Kasumi-1 (cell line): ENCODE results near the gene MGARP.
"Not testable (repeated sequence)": the region's sequence is repeated elsewhere in the genome, so short reads cannot be mapped to it uniquely, and the experiment has no call there.

Experiments
- DNase-seq, 2 experiments: peaks; one replicate each; lab custom pipeline; 2025; lab: John Stamatoyannopoulos, UW

MGARP gene

DNA sequence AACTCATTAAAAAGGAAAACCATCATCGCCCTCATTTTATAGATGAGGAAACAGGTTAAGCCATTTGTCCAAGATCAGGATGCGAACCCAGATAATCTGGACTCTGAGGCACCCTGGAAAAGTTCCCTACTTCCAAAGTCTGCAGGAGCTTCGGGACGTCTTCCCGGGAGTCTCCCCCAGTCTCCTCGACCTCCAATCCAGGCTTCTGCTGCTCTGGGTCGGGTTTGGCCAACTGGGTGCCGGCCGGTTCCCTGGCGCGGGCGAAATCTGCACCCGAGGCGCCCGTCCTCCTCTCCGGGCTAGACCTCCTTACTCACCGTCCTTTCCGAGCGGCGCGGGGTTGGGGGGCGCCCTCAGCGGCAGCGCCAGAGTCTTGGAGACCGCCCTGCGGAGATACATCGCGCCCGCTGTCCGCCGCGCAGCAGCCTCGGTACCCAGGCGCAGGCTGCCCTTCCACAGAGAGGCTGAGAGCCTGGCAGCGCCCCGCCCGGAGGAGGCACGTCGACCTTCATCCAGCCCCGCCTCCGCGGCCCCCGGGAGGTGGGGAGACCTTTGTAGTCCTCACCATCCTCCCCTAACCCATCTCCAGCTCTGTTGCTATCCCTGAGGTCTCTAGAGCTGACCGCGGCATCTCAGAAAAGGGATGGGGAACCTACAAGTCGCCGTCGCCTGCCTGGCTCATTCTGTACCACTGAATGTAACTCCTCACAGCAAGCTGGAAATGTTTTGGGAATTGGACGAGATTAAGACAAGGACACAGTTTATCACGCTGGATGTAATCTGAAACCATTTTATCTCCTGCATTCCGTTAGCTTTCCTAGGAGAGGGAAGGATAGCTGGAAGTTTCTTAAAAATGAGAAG, at the start of gene MGARP:
MGARP (minus strand) TSS at position 466 of the 861 bp plus-strand sequence; CDS start at position 399, 67 bp downstream.
- no peak for DNase-seq

DNA sequence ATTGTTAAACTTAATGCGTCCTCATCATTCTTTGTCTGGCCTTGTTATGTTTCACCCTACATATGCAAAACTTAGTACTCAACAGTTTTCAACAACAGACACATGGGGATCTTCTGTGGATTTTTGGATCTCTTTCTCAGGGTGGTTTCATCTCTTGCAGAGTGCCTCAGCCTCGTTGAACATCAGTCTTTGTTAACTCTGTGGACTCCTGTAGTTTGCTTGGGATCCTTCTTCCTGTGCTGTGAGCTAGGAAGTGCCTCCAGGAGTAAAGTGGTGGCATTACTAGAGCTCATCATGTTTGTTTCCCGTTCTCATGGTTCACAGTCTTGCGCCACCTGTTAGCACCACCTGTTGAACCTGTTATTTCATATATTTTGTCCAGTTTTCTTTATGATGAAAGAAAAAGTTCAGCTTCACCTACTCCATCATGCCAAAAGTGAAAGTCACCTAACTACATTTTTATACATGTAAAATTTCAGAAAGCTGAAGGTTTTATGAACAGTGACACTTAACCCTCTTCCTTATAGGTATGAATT, 49.7 kb upstream of the MGARP start:
- DNase-seq, result no peak

DNA sequence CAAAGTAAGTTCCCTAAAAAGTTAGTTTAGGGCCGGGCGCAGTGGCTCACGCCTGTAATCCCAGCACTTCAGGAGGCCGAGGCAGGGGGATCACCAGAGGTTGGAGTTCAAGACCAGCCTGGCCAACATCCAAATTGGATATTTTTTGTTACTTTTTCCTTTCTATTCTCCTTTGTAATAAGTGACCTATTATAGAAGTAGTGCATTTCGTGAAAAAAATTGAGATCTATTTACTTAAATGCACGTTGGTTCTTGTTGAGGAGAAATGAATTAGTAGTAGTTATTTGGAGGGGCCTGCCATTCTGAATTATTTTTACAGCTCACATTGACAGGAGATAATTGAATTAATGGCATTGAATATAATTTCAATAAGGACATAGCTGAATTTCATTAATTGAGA, 44.6 kb upstream of the MGARP start:
- no peak for DNase-seq

DNA sequence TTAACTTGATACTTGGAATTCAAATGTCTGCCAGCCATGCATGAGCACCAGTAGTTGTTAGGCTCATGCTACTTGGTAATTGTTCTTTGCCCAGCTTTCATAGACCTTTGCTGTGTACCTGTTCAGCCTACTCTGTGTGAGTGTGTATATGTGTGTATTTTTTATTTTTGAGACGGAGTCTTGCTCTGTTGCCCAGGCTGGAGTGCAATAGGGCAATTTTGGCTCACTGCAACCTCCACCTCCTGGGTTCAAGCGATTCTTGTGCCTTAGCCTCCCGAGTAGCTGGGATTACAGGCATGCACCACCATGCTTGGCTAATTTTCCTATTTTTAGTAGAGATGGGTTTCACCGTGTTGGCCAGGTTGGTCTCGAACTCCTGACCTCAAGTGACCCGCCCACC, 42.5 kb upstream of the MGARP start:
- DNase-seq, result not testable (repeated sequence)

- DNase-seq, result not testable (repeated sequence)
These were observed 42.0 kb upstream of the MGARP start for GRCh38 chr4:139322070-139322469.

GRCh38 chr4:139319571-139319970, 39.5 kb upstream of the MGARP start:
- no peak for DNase-seq

- DNase-seq, result no peak
These were observed 37.6 kb upstream of the MGARP start for GRCh38 chr4:139317635-139318034.

DNA sequence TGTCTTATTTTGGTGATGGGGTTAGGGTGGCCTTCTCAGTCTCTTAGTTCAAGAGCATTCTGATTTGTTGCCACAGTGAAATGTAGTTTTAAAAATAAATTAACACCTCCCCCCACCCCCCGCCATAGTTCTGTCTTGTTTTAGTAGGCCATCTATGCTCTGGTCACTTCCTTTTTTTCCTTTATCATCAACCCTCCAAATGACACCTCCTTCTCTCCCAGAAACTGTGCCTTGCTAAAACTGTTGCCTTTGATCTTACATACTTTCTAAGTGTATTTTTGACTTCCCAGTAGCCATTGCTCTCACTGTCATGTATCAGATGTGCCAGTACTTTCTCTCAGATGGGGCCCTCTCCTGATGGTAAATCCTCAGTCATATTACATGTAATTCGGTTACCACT, 36.7 kb upstream of the MGARP start:
- no peak for DNase-seq

GRCh38 chr4:139315221-139315675, 35.2 kb upstream of the MGARP start:
- no peak for DNase-seq

- DNase-seq, result no peak
These were observed 34.2 kb upstream of the MGARP start for GRCh38 chr4:139314047-139314800.

GRCh38 chr4:139313414-139313813, 33.4 kb upstream of the MGARP start:
- DNase-seq, result not testable (repeated sequence)

DNA sequence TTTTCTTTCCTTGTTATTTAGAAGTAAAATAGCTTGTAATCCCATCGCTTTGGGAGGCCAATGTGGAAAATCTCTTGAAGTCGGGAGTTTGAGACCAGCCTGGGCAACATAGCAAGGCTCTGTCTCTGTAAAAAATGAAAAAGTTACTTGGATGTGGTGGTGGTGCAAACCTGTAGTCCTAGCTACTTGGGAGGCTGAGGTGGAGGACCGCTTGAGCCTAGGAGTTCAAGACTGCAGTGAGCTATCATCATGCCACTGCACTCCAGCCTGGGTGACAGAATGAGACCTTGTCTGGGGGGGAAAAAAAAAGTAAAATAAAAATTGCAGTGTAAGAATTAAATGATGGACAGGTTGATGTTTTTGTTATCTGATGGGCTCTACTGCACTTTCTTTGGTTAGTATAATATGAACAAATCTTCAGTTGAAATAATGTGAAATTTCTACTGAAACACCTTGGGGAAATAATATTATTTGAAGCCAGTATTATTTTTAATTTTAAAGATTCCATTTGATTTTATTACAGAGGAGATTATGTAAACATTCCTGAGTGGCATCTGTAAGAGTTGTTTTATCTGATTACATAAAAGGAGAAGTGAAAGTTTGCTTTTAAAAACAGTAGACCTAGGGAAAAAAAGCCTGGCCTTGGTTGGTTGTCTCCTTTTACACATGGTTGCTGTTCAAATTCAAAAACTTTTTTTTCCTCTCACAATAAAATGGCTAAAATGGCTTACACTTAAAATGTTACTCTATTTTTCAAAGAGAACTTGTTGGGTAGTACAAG, 32.7 kb upstream of the MGARP start:
- DNase-seq, result peak in 1 of 2 experiments; percentile 17

GRCh38 chr4:139311909-139312308, 31.9 kb upstream of the MGARP start:
- no peak for DNase-seq

DNA sequence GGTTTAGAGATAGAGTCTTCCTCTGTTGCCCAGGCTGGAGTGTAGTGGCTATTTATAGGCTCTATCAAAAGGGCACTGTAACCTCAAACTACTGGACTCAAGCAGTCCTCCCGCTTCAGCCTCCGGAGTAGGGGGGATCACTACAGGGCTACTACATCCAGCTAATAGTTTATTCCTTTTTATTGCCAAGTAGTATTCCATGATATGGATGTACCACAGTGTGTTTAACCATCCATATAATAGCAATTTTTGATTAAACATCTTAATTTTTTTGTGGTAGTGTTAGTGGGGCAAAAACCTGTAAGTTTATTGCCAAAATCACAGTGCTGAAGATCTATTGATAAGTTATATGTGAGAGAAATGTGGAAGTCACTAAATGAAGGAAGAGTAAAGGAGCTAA, 24.9 kb upstream of the MGARP start:
- DNase-seq, result no peak

DNA sequence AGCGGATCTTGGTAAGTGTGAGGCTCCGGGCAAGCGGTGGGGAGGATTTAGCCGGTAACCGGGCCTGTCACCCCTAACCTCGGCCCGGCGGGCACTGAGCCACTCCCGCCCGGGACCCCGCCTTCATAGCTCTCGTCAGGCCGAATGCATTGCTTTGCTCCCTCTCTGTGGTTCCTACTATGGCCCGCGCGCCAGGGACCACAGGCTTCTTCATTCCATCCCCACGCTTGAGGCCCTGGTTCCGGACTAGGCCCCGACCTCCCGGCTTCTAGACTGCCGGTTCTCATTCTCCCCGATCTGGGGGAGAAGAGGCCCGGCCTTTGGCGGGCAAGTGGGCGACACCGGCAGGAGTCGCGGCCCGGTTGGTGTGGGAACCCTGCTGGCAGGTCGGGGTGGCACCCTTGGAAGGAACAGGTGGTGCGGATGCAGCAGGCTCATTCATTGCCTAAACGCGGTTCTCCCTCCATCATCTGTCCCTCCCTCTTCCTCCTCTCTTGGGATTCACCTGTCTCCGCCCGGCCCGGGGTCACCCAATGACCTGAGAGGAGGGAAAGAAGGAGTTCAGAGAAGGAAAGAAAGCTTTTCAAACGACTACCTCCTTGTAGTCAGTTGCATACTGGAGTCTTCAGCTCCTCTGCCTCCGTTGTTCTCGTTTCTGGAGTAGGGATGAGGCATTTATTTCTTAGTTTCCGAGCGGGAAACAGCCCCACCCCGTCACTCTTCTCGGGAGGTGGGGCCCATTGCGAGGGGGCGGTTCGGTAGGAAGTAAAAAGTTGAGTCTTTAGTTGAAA, 22.0 kb upstream of the MGARP start, which contains the start of gene NDUFC1:
NDUFC1 (minus strand) TSS at position 657 of the 791 bp plus-strand sequence. CDS start 6,679 bp downstream, outside the sequence.
- DNase-seq, result peak; percentile 66 to 81

DNA sequence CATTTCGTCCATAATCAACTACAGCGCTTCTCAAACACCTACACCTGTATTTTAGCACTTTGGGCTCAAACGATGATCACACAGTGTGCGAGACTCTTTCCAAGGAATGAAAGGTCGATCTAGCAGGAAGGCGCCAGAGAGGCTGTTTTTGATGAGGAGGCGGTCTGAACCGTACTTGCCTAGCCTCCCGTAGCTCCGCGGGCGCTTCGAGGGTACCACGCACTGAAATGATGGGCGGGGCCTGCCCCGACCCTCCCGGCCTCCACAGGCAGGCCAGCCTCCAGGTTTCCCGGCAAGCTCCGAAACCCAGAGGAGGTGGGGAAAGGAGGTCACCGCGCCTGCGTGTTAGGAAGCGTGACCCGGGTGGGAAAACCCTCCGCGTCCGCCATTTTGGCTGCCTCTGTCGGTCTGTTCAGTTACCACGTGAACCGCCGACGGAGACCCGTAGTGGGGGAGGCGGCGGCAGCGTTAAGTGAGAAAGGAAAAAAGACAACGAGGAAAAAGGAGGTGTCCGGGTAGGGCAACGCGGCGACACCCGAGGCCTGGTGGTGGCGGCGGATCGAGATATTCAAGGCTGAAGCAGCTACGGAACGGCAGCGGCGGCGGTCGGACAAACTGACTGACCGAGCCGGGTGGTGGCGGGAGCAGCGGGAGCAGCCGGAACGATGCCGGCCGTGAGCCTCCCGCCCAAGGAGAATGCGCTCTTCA, 21.2 kb upstream of the MGARP start, which contains the start of gene NAA15:
NAA15 (plus strand) TSS at position 393 of the 708 bp plus-strand sequence; CDS start at position 666, 273 bp downstream.
- peak; percentile 97 for DNase-seq

DNA sequence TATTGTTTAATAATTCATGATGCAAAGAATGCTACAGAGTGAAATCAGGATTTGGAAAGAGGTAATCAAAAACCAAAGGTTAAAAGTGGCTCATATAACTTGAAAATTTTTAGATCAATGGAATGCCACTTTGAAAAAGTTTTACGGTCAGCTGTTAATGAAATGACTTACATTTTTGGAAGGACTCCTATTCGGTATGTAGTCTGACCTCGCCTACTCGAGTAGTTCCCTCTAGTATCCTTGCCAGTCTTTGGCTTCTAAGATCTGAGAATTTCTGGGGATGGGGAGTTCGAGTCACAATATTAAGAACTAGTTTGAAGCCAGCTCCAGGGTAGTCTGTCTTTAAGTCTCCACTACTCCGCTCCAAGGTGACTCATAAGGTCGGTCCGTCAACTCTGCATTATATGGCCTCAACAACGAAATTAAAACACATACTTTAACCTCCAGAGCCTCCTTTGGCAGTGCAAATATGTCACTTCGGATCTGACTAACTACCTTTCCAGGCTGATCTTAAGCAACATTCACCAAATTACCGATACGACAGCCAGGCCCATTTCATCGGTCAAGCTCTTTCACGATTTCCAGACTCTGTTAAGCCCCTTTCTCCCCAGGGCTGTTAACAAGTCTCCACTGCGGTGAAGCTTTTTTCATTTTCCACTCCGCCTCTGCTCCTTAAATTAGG, 20.5 kb upstream of the MGARP start:
- DNase-seq, result peak; percentile 53 to 66

DNA sequence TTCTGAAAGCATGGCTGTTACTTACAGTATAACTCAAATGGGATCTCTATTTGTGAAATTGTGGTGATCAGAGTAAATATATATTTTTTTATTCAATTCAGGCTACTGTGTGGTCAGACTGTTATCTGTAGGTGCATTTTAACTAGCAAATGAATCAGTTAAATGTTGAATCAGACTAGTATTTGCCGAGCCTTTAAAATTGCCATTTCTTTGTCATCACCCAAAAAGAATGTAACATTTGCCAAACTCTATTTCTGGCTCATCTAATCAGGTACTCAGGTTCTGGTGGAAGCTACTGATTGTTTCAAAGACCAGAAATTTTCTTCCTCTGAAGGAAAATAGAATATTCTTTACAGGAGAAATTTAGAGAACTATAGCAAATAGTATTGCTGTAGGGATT, 19.5 kb upstream of the MGARP start:
- DNase-seq, result no peak

GRCh38 chr4:139297001-139297410, 17.0 kb upstream of the MGARP start:
- no peak for DNase-seq

GRCh38 chr4:139295942-139296299, 15.9 kb upstream of the MGARP start:
- peak in 1 of 2 experiments; percentile 55 for DNase-seq
